GM18505 (cell line): Measurements from ENCODE around the gene NPNT.

Experiments
- ATAC-seq: cut with Tn5 transposase; IDR thresholded peaks from one replicate; pipeline ENCODE4 v1.9.1; 2021; ENCODE audit not compliant: unreplicated experiment
- POLR2A ChIP-seq: IDR thresholded peaks from 4 replicates; pipeline ENCODE4 v1.6.1; 2011; ENCODE audit warnings: borderline replicate concordance; ENCODE audit not compliant: insufficient read depth, insufficient read length; ENCODE audit errors: extremely low read depth

NPNT gene

DNA sequence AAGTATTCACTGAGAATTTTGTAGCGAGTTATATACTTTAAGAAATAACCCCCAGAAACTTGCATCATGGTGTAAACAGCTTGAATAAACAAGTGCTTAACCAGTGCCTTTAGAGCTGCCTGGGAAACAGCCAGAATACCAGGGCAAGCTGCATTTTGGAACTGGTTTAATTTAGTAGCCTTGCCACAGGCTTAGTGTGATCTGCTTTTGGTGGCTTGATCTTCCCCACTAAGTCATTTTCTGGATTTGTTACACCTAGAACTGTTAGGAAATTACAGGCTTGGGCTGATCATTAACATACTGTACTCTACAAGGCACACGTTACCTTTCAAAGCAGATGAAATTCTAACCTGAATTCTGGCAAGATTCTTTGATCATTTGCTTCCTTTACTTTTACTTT, 35.4 kb downstream of the NPNT start:
- no peak for ATAC-seq
- no peak for TF ChIP-seq POLR2A

GRCh38 chr4:105933083-105933482, 37.8 kb downstream of the NPNT start:
- TF ChIP-seq POLR2A: no peak
- ATAC-seq: no peak

DNA sequence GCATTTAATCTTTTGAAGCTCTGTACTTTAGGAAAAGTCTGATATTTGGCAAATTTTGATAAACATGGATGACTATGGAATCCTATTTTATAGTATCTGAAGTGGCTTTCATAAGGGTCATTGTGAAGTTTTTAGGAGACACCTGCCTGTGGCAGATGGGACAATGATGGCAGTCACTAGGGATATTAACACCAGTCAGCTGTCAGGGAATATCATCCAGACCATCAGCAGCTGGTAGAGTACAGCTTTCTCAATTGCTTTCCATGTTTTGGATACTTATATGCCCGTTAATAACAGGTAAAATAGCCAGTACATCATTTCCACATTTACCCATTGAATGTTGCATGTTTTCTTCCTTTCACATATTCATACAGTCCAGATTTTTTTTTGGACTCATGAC, 39.1 kb downstream of the NPNT start:
- no peak for ATAC-seq
- no peak for TF ChIP-seq POLR2A

GRCh38 chr4:105936901-105937300, 41.6 kb downstream of the NPNT start:
- TF ChIP-seq POLR2A: no peak
- ATAC-seq: no peak

DNA sequence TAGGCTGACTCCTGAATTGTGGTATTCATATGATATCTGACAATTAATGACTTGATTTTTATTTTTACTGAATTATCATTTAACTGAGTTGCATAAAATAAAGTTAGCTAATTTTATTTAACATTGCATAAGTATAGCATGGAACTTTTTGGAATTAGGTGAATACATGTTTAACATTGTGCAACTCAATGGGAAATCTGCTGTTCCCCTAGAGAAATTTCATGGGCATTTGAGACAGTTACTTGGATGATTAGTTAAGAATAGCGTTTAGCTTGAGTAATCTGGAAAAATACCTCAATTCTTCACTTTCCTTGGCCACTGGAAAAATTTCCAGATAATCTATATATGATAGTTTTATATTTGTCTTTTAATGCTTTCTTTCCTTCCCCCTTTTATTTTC, 42.5 kb downstream of the NPNT start:
- no peak for TF ChIP-seq POLR2A
- no peak for ATAC-seq

DNA sequence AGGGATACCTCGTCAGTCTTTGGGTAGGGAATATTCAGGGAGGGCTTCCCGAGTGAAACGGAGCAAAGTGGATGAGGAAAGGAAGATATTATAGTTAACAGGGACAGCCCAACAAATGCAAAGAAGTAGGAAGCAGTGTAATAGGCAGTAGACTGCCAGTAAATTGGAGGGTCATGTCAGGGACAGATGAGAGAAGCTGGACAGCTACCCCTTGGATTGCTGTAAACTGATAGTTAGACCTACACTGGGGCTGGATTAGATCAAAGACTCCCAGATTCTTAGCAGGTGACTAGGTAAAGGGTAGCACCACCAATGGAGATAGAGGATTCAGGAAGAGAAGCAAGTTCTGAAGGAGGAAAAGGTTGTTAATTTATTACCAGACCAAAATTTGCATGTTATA, 48.0 kb downstream of the NPNT start:
- no peak for ATAC-seq
- TF ChIP-seq POLR2A: no peak

DNA sequence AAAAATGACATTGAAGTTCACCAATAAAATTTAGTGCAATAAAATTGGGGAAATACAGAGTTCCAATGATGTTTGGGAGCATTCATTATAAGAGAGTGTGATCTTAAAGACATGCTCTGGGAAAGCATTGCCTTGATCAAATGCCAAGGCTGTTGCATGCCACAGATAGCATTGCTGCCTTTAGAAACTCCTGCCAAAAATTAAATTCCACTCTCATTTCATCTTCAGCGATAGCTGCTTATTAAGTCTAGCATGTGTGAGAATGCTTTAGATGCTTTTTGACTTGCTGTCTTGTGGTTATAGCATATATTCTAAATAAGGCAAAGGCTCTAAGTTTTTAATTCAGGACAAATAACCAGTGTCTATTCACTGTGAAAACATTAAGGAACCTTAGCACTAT, 49.3 kb downstream of the NPNT start:
- TF ChIP-seq POLR2A: no peak
- ATAC-seq: no peak

DNA sequence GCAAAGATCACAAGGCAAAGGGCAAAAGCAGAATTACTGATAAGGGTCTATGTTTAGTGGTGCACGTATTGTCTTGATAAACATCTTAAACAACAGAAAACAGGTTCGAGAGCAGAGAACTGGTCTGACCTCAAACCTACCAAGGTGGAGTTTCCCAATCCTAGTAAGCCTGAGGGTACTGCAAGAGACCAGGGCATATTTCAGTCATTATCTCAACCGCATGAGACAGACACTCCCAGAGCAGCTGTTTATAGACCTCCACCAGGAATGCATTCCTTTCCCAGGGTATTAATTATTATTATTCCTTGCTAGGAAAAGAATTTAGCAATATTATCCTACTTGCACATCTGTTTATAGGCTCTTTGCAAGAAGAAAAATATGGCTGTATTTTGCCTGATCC, 51.5 kb downstream of the NPNT start:
- TF ChIP-seq POLR2A: no peak
- no peak for ATAC-seq

DNA sequence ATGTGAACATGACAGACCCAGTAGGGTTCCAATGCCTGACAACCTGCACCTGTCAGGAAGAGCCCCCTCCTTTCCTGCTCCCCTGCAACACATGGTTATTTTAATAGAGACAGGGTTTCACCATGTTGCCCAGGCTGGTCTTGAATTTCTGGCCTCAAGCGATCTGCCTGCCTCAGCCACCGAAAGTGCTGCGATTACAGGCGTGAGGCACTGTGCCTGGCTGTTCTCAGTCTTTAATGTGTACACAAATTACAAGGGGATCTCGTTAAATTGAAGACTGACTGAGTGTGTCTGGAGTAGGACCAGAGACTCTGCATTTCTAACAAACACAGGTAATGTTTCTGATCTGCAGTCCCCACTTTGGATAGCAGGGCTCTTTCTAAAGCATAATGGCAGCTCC, 55.4 kb downstream of the NPNT start:
- no peak for ATAC-seq
- no peak for TF ChIP-seq POLR2A

GRCh38 chr4:105951198-105951597, 55.9 kb downstream of the NPNT start:
- ATAC-seq: no peak
- no peak for TF ChIP-seq POLR2A

- no peak for ATAC-seq
- TF ChIP-seq POLR2A: no peak
Measured at GRCh38 chr4:105952591-105952990, 57.3 kb downstream of the NPNT start.

DNA sequence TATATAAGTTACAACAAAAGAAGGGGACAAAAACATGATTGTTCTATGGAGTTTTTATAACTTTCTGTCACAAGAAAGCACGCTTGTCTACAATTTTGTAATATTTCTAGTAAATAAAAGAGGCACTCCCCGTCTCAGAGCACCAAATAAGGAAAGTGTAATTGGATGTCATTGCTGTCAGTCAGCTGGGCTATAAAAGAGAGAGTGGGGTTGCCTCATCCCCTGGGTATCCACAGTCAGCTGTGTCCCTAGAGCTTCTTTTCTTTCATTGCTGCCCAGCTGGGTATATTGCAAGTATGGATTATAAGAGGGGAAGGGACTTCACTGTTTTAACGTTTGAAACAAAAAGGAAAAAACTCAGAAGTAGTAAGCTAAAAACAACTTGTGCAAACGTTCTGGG, 61.3 kb downstream of the NPNT start:
- TF ChIP-seq POLR2A: no peak
- ATAC-seq: no peak

DNA sequence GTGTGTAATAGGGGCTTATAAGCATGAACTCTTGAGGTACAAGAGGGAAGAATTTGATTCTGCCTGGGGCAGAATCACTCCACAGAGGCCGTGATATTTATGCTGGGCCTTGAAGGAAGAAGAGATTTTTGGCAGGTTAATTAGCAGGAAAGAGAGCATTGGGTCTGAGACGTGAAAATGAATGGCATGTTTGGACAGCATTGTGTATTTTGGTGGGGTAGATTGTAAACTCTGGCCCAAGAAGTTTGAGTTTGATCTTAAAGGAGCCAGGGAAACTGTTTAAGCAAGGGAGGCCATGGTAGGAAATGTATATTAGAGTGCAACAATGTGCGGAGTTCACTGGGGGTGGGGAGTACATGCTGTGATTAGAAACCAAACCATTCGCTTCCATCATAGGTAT, 62.4 kb downstream of the NPNT start:
- no peak for TF ChIP-seq POLR2A

GRCh38 chr4:105963461-105964400, 68.5 kb downstream of the NPNT start:
- no peak for TF ChIP-seq POLR2A
- no peak for ATAC-seq

More for the DNA sequence above, 62.4 kb downstream of the NPNT start:
- ATAC-seq: no peak
